A549 (cell line): ENCODE data around the gene CASP9.
"Not testable (repeated sequence)": the region's sequence is repeated elsewhere in the genome, so short reads cannot be mapped to it uniquely, and the experiment has no call there.

Experiments
- FOSL2 ChIP-seq, 2 experiments: fragments of 450-650 bp in 1 of 2; fragments of >200 bp in 1 of 2; sonication (Bioruptor Twin) in 1 of 2; formaldehyde crosslinking; IDR thresholded peaks; 2 replicates each; pipeline versions ENCODE4 v1.5.0 to v1.6.1; 2016 to 2020; ENCODE audit warnings: mild to moderate bottlenecking in 1 of 2, moderate library complexity in 1 of 2
- JUNB ChIP-seq: fragments of >200 bp; sonication (Bioruptor Twin); formaldehyde crosslinking; IDR thresholded peaks from 2 replicates; pipeline ENCODE4 v1.6.1; 2016
- KDM1A ChIP-seq: fragments of 200-600 bp; sonication (generic); IDR thresholded peaks from 2 replicates; pipeline ENCODE4 v1.6.1; 2016; ENCODE audit warnings: low read depth, mild to moderate bottlenecking
- SREBF2 ChIP-seq: fragments of 450-650 bp; IDR thresholded peaks from 2 replicates; pipeline ENCODE4 v1.6.1; 2014; ENCODE audit warnings: mild to moderate bottlenecking, moderate library complexity
- TP53 ChIP-seq: fragments of 250-450 bp; sonication (Bioruptor Pico); IDR thresholded peaks from 2 replicates; pipeline ENCODE4 v1.5.0; 2021; ENCODE audit warnings: mild to moderate bottlenecking, moderate library complexity
- TF ChIP-seq, protein P1 (sequence below): fragments of >200 bp; sonication (Bioruptor Twin); formaldehyde crosslinking; IDR thresholded peaks from 3 replicates; pipeline ENCODE4 v1.5.1; 2016

DNA sequence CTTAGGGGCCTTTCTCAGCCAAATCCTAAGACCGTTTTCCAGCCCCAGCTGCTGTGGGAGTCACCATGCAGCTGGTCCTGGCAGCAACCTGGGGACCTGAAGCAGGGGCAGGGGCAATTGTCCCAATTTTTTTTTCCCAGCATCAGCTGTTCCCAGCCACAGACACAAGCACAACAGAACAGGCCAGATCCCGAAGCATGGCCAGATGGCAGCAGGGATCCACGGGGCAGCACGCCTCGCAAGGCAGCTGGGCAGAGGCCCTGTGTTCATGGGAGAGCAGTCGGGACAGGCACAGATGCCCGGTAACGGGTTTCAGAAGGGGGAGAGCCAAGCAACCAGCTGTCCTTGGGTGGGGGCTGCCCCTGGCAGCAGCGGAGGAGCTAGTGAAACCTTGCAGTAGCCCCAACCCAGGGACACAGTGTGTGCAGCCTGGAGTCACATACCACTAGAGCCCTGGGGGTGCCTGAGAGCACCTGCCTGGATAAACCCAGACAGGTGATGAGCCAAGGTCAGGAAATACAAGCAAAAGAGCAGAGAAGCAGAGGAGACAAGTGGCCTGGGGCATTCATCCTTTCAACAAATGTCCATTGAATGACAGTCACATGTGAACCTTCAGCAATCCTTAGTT lies 54.1 kb downstream of the CASP9 start:
- TF ChIP-seq, protein P1, sequence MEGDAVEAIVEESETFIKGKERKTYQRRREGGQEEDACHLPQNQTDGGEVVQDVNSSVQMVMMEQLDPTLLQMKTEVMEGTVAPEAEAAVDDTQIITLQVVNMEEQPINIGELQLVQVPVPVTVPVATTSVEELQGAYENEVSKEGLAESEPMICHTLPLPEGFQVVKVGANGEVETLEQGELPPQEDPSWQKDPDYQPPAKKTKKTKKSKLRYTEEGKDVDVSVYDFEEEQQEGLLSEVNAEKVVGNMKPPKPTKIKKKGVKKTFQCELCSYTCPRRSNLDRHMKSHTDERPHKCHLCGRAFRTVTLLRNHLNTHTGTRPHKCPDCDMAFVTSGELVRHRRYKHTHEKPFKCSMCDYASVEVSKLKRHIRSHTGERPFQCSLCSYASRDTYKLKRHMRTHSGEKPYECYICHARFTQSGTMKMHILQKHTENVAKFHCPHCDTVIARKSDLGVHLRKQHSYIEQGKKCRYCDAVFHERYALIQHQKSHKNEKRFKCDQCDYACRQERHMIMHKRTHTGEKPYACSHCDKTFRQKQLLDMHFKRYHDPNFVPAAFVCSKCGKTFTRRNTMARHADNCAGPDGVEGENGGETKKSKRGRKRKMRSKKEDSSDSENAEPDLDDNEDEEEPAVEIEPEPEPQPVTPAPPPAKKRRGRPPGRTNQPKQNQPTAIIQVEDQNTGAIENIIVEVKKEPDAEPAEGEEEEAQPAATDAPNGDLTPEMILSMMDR: not testable (repeated sequence)
- not testable (repeated sequence) for TF ChIP-seq SREBF2; FOSL2 (IDR thresholded peaks at IDR 0.05); FOSL2 (CRISPR knock-in tag; IDR thresholded peaks at IDR 0.05); TP53 (CRISPR knock-in tag); KDM1A; JUNB
